HEK293 (cell line): ENCODE measurements around the gene KRT12.

Experiments
- CTCF ChIA-PET: fragments of 350-600 bp; formaldehyde crosslinking; extraction: SDS; loops from one replicate; lab custom pipeline; 2021; ENCODE audit warnings: antibody characterized with exemption; lab: Yijun Ruan, JAX
- POLR2A ChIA-PET: fragments of 300-600 bp; formaldehyde crosslinking; extraction: SDS; loops from one replicate; lab custom pipeline; 2020; ENCODE audit warnings: antibody characterized with exemption, inconsistent platforms; lab: Yijun Ruan, JAX
- H3K27ac ChIP-seq: fragments of 200-500 bp; sonication (Bioruptor generic); 2 replicates; pipeline ENCODE4 v1.5.1; 2014; ENCODE audit warnings: low read depth, low read length, control low read depth, inconsistent platforms; ENCODE audit errors: extremely low read depth
- H3K36me3 ChIP-seq, 2 experiments: fragments of 200-500 bp in 1 of 2; sonication (Bioruptor generic) in 1 of 2; 1 replicate in 1 of 2; 2 replicates in 1 of 2; pipeline ENCODE4 v1.5.1; 2014 to 2017; ENCODE audit warnings: inconsistent platforms in 2 of 2, low read length in 2 of 2; ENCODE audit not compliant: control insufficient read depth in 2 of 2, insufficient read depth in 1 of 2
- H3K4me1 ChIP-seq: fragments of 200-500 bp; sonication (Bioruptor generic); 2 replicates; pipeline ENCODE4 v1.5.1; 2014; ENCODE audit warnings: mild to moderate bottlenecking, low read length, inconsistent platforms; ENCODE audit not compliant: control insufficient read depth, insufficient read depth
- H3K4me3 ChIP-seq: 2 replicates; pipeline ENCODE4 v1.5.1; 2011; ENCODE audit warnings: low read depth, mild to moderate bottlenecking, control low read depth, low read length, moderate library complexity
- H3K9me3 ChIP-seq: fragments of 200-500 bp; sonication (Bioruptor generic); 2 replicates; pipeline ENCODE4 v1.5.1; 2014; ENCODE audit warnings: low read depth, low read length, inconsistent platforms; ENCODE audit not compliant: control insufficient read depth, insufficient read depth
- AEBP2 ChIP-seq: fragments of 450-650 bp; formaldehyde crosslinking; IDR thresholded peaks from 2 replicates; pipeline ENCODE4 v1.5.1; 2016; ENCODE audit warnings: missing biosample characterization, missing genetic modification characterization, borderline replicate concordance
- ELK4 ChIP-seq: IDR thresholded peaks from 2 replicates; pipeline ENCODE4 v1.6.1; 2011; ENCODE audit warnings: mild to moderate bottlenecking, low read depth, low read length, borderline replicate concordance
- GFI1B ChIP-seq: fragments of 450-650 bp; formaldehyde crosslinking; IDR thresholded peaks from 2 replicates; pipeline ENCODE4 v1.5.1; 2016; ENCODE audit warnings: missing biosample characterization, missing genetic modification characterization
- MYNN ChIP-seq: fragments of 450-650 bp; formaldehyde crosslinking; IDR thresholded peaks from 2 replicates; pipeline ENCODE4 v1.5.1; 2016; ENCODE audit warnings: missing biosample characterization, missing genetic modification characterization, borderline replicate concordance
- PBX3 ChIP-seq: sonication (generic); formaldehyde crosslinking; IDR thresholded peaks from 2 replicates; pipeline ENCODE4 v1.8.1; 2022; ENCODE audit warnings: mild to moderate bottlenecking, moderate library complexity, missing genetic modification reagents
- PRDM2 ChIP-seq: fragments of 450-650 bp; formaldehyde crosslinking; IDR thresholded peaks from 2 replicates; pipeline ENCODE4 v1.5.1; 2016; ENCODE audit warnings: missing biosample characterization, missing genetic modification characterization, borderline replicate concordance
- SCRT2 ChIP-seq: fragments of 450-650 bp; formaldehyde crosslinking; IDR thresholded peaks from 2 replicates; pipeline ENCODE4 v1.5.1; 2016; ENCODE audit warnings: missing biosample characterization, missing genetic modification characterization
- ZBTB7A ChIP-seq: fragments of 450-650 bp; formaldehyde crosslinking; IDR thresholded peaks from 2 replicates; pipeline ENCODE4 v1.5.1; 2016; ENCODE audit warnings: low read depth, missing biosample characterization, missing genetic modification characterization
- ZNF112 ChIP-seq: fragments of 450-650 bp; formaldehyde crosslinking; IDR thresholded peaks from 2 replicates; pipeline ENCODE4 v1.5.0; 2017; ENCODE audit warnings: missing biosample characterization, missing genetic modification characterization
- ZNF140 ChIP-seq: fragments of 450-650 bp; formaldehyde crosslinking; IDR thresholded peaks from 2 replicates; pipeline ENCODE4 v1.5.1; 2016; ENCODE audit warnings: missing biosample characterization, missing genetic modification characterization
- ZNF155 ChIP-seq: fragments of 450-650 bp; formaldehyde crosslinking; IDR thresholded peaks from 2 replicates; pipeline ENCODE4 v1.5.1; 2016; ENCODE audit warnings: missing biosample characterization, missing genetic modification characterization
- ZNF157 ChIP-seq: fragments of 450-650 bp; formaldehyde crosslinking; IDR thresholded peaks from 2 replicates; pipeline ENCODE4 v1.5.1; 2016; ENCODE audit warnings: missing biosample characterization, missing genetic modification characterization
- ZNF239 ChIP-seq: fragments of 450-650 bp; formaldehyde crosslinking; IDR thresholded peaks from 2 replicates; pipeline ENCODE4 v1.5.1; 2016; ENCODE audit warnings: missing biosample characterization, missing genetic modification characterization
- ZNF24 ChIP-seq: fragments of 450-650 bp; formaldehyde crosslinking; IDR thresholded peaks from 2 replicates; pipeline ENCODE4 v1.5.1; 2016; ENCODE audit warnings: missing biosample characterization, missing genetic modification characterization
- ZNF324 ChIP-seq: fragments of 450-650 bp; formaldehyde crosslinking; IDR thresholded peaks from 2 replicates; pipeline ENCODE4 v1.5.1; 2016; ENCODE audit warnings: missing biosample characterization, missing genetic modification characterization
- ZNF354C ChIP-seq: fragments of 450-650 bp; formaldehyde crosslinking; IDR thresholded peaks from 2 replicates; pipeline ENCODE4 v1.5.1; 2016; ENCODE audit warnings: missing biosample characterization, missing genetic modification characterization, low read depth, borderline replicate concordance
- ZNF449 ChIP-seq: fragments of 450-650 bp; formaldehyde crosslinking; IDR thresholded peaks from 2 replicates; pipeline ENCODE4 v1.5.1; 2017; ENCODE audit warnings: missing biosample characterization, mild to moderate bottlenecking, missing genetic modification characterization, moderate library complexity
- ZNF549 ChIP-seq: fragments of 450-650 bp; IDR thresholded peaks from 2 replicates; pipeline ENCODE4 v1.5.1; 2018; ENCODE audit warnings: missing biosample characterization, missing genetic modification characterization, mild to moderate bottlenecking, inconsistent platforms, moderate library complexity
- ZNF768 ChIP-seq: fragments of 450-650 bp; formaldehyde crosslinking; IDR thresholded peaks from 2 replicates; pipeline ENCODE4 v1.5.1; 2018; ENCODE audit warnings: missing biosample characterization, mild to moderate bottlenecking, missing genetic modification characterization
- ZNF843 ChIP-seq: fragments of 450-650 bp; formaldehyde crosslinking; IDR thresholded peaks from 2 replicates; pipeline ENCODE4 v1.5.1; 2016; ENCODE audit warnings: missing biosample characterization, missing genetic modification characterization

The KRT12 gene

GRCh38 chr17:40878044-40878443 is 11.0 kb upstream of the KRT12 start (continued):
- TF ChIP-seq ELK4 (no peak), ZNF112 (tag by site-specific recombination) (no peak), SCRT2 (tag by site-specific recombination) (no peak)

- ChIA-PET CTCF (interaction anchor here (0.8 to 1.5 kb wide), 7 partner anchors 8 to 787 kb away, joined by 3 to 5 read pairs (median 4); partner anchors contain the start of gene KRT20), POLR2A (interaction anchor here (1.0 kb wide), 1 partner anchor 55 kb away, joined by 3 read pairs; no protein-coding TSS in a partner anchor)
- H3K4me1 ChIP-seq, result no peaks in the 10 kb centered on the region
- no peak overlapping the region for H3K4me3 ChIP-seq
- no peaks in the 10 kb centered on the region for H3K9me3 ChIP-seq
- no peak overlapping the region for H3K27ac ChIP-seq
- H3K36me3 ChIP-seq, result no peaks in the 10 kb centered on the region
- TF ChIP-seq AEBP2 (no peak), ZNF140 (tag by site-specific recombination) (no peak), ZNF449 (tag by site-specific recombination) (no peak), PRDM2 (tag by site-specific recombination) (no peak), ZNF24 (tag by site-specific recombination) (no peak), MYNN (tag by site-specific recombination) (no peak), ZNF549 (no peak), ZNF354C (tag by site-specific recombination) (no peak), ZNF324 (tag by site-specific recombination) (no peak), ZNF239 (tag by site-specific recombination) (no peak), ZNF157 (tag by site-specific recombination) (no peak), ZNF843 (no peak), GFI1B (no peak), ZNF155 (no peak), ZNF768 (tag by site-specific recombination) (no peak), ZBTB7A (tag by site-specific recombination) (no peak), PBX3 (CRISPR knock-in tag) (no peak)
Measured at GRCh38 chr17:40873801-40874200, 6.8 kb upstream of the KRT12 start.
